Panc1 (cell line): ENCODE data around the gene RBM8A.
"Not testable (repeated sequence)": the region's sequence is repeated elsewhere in the genome, so short reads cannot be mapped to it uniquely, and the experiment has no call there.

Experiments used
- CTCF ChIP-seq: fragments of 450-650 bp; IDR thresholded peaks from 2 replicates; pipeline ENCODE4 v1.5.1; 2017; ENCODE audit warnings: mild to moderate bottlenecking
- POLR2AphosphoS5 ChIP-seq: IDR thresholded peaks from 2 replicates; pipeline ENCODE4 v1.6.1; 2012; ENCODE audit warnings: mild to moderate bottlenecking, low read depth, low read length, moderate library complexity
- REST ChIP-seq, 2 experiments: IDR thresholded peaks; 2 replicates each; pipeline ENCODE4 v1.6.1; 2011 to 2012; ENCODE audit warnings: low read depth in 2 of 2, control low read depth in 1 of 2, low read length in 1 of 2, mild to moderate bottlenecking in 1 of 2, moderate library complexity in 1 of 2; ENCODE audit not compliant: insufficient read depth in 1 of 2
- SIN3A ChIP-seq: IDR thresholded peaks from 2 replicates; pipeline ENCODE4 v1.6.1; 2012; ENCODE audit warnings: low read depth, mild to moderate bottlenecking, low read length, moderate library complexity, borderline replicate concordance; ENCODE audit not compliant: insufficient read depth
- TCF7L2 ChIP-seq: IDR thresholded peaks from 2 replicates; pipeline ENCODE4 v1.6.1; 2011; ENCODE audit warnings: mild to moderate bottlenecking, low read depth, low read length, inconsistent platforms

- not testable (repeated sequence) for TF ChIP-seq CTCF; TCF7L2; POLR2AphosphoS5; REST (IDR thresholded peaks at IDR 0.05; ENCODE audit: insufficient read depth in 1 of 2, low read depth in 2 of 2, low read length in 1 of 2); SIN3A
Observed at GRCh38 chr1:145932522-145933009, 5.3 kb upstream of the RBM8A start.
